HCT116 (cell line): ENCODE results near the gene PRDM11.

Source experiments
- CTCF ChIP-seq, 3 experiments: fragments of 200-600 bp in 1 of 3; sonication (generic) in 1 of 3; IDR thresholded peaks in 2 of 3; conservative IDR thresholded peaks in 1 of 3; 2 replicates each; pipeline ENCODE4 v1.5.1; 2012 to 2017; ENCODE audit warnings: low read depth in 2 of 3, low read length in 2 of 3, antibody characterized with exemption in 1 of 3, borderline replicate concordance in 1 of 3, control low read depth in 1 of 3, mild to moderate bottlenecking in 1 of 3, mixed read lengths in 1 of 3, mixed run types in 1 of 3, moderate library complexity in 1 of 3; ENCODE audit not compliant: insufficient read depth in 1 of 3
- EZH2 ChIP-seq: fragments of 200-600 bp; sonication (generic); IDR thresholded peaks from 2 replicates; pipeline ENCODE4 v1.6.1; 2017; ENCODE audit warnings: antibody characterized with exemption, mixed run types
- EZH2phosphoT487 ChIP-seq: fragments of 200-600 bp; IDR thresholded peaks from 2 replicates; pipeline ENCODE4 v1.6.1; 2018; ENCODE audit warnings: antibody characterized with exemption, borderline replicate concordance
- MAX ChIP-seq: IDR thresholded peaks from 2 replicates; pipeline ENCODE4 v1.6.1; 2012
- POLR2A ChIP-seq: IDR thresholded peaks from 2 replicates; pipeline ENCODE4 v1.7.0; 2011; ENCODE audit warnings: borderline replicate concordance; ENCODE audit not compliant: insufficient read depth, insufficient read length; ENCODE audit errors: extremely low read depth
- POLR2AphosphoS5 ChIP-seq: IDR thresholded peaks from 2 replicates; pipeline ENCODE4 v1.6.1; 2011; ENCODE audit warnings: mild to moderate bottlenecking, low read depth, low read length, moderate library complexity
- RAD21 ChIP-seq: IDR thresholded peaks from 2 replicates; pipeline ENCODE4 v1.6.1; 2012; ENCODE audit warnings: low read depth, mild to moderate bottlenecking
- TCF7L2 ChIP-seq: IDR thresholded peaks from 2 replicates; pipeline ENCODE4 v1.7.0; 2011; ENCODE audit warnings: borderline replicate concordance, inconsistent platforms; ENCODE audit not compliant: insufficient read depth, insufficient read length; ENCODE audit errors: extremely low read depth
- YY1 ChIP-seq: IDR thresholded peaks from 2 replicates; pipeline ENCODE4 v1.6.1; 2011; ENCODE audit warnings: low read length, low read depth, moderate library complexity, mild to moderate bottlenecking; ENCODE audit not compliant: insufficient replicate concordance; ENCODE audit errors: extremely low read depth

GRCh38 chr11:45150943-45151342, 4.5 kb downstream of the PRDM11 start:
- TF ChIP-seq CTCF (IDR thresholded peaks at IDR 0.05 in 2 of 3, conservative IDR thresholded peaks at IDR 0.05 in 1 of 3; ENCODE audit: borderline replicate concordance in 1 of 3, insufficient read depth in 1 of 3, low read depth in 2 of 3, low read length in 2 of 3) = no peak
- no peak for TF ChIP-seq EZH2
- no peak for TF ChIP-seq YY1
- TF ChIP-seq EZH2phosphoT487 = no peak
- no peak for TF ChIP-seq MAX
- TF ChIP-seq POLR2A = no peak
- no peak for TF ChIP-seq RAD21
- no peak for TF ChIP-seq POLR2AphosphoS5
- no peak for TF ChIP-seq TCF7L2
